ENCODE measurements around the gene ARHGDIG. TPM values are rescaled to one million over a fixed set of nuclear protein-coding genes. Genes with fewer than 3 reads are reported as not detected.

ARHGDIG gene
- total and polyA plus RNA-seq, 2 of the 4 experiments (the other 2 are of a cell fraction), result 0.24 to 0.36 TPM

DNA sequence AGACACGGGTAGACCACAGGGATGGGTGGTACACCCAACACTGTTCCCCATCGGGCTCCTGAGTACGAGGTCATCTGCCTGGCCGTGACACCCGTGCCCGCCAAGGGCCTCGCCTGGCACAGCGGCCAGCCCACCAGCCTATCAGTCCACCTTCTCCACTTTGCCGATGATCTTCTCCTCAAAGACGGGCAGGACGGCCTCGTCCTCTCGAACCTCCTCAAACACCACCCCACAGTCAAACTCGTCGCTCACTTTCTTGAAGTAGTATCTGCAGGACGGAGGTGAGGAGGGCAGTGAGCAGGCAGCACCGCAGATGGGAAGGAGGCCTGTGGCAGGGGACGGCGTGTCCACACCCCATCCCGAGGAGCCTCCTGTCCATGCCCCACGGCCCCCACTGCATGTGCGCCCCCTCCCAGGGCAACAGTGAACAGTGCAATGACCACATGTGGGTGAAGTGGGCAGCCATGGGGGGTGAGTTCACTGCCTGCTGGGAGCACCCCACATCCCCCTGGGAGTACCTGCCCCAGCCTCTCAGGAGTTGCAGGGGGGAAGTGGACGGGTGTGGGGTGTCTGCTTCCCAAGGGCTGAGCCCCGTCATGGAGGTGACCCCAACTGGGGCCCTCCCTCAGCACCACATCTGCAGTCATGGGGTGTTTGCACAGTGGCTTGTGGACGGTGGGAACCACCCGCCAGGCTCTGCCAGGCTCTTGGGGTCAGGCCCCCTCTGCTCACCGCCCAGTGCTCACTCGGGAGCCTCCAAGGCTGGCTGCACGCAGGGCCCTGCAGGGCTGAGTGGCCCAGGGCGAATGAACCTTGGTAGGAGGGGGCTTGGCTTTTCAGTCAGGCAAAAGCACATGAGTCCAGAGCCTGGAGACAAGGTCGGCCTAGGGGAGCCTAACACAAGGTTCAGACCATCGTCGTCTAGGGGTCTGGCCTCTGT, 7.9 kb downstream of the ARHGDIG start:
- H3K14ac ChIP-seq (replicated peaks; ENCODE audit: low read depth, low read length), result no peak overlapping the region
- H4K91ac ChIP-seq (ENCODE audit: insufficient read depth, low read depth, low read length), result no peak overlapping the region
- no peak overlapping the region for H2BK15ac ChIP-seq (ENCODE audit: low read depth, low read length)
- no peak overlapping the region for H3K56ac ChIP-seq (ENCODE audit: extremely low read depth, insufficient read depth, low read length)
- no peak for DNase-seq
- H3K4me3 ChIP-seq (ENCODE audit: insufficient read depth, low read depth, low read length), result no peak overlapping the region
- no peak overlapping the region for H2BK120ac ChIP-seq (ENCODE audit: low read depth, low read length)
- no peak overlapping the region for H3K4me2 ChIP-seq (ENCODE audit: low read depth, low read length)
- H4K8ac ChIP-seq (ENCODE audit: low read depth in 2 of 2, low read length in 2 of 2), result no peak overlapping the region
- BruUV-seq (replicated peaks), result no TSS peak
- TF ChIP-seq RAD21 (IDR thresholded peaks at IDR 0.05; ENCODE audit: low read length), result no peak
- TF ChIP-seq CEBPB (IDR thresholded peaks at IDR 0.05; ENCODE audit: low read depth, low read length), result no peak
- TF ChIP-seq MAFK (IDR thresholded peaks at IDR 0.05; ENCODE audit: low read depth, low read length), result no peak
- H2AK9ac ChIP-seq (replicated peaks; ENCODE audit: low read depth, low read length, poor library complexity), result no peak overlapping the region
- ChIA-PET POLR2A (ENCODE audit: unreplicated experiment) (no interaction called here), CTCF (no interaction called here)
- ATAC-seq (ENCODE audit: low read depth), result no peak
- no peak overlapping the region for H2AK5ac ChIP-seq (ENCODE audit: low read depth, low read length)
- no peak overlapping the region for H3K9ac ChIP-seq (ENCODE audit: low read depth, low read length)
- no peaks in the 10 kb centered on the region for H3K79me1 ChIP-seq (ENCODE audit: low read depth in 1 of 2, low read length in 2 of 2)
- H3K23ac ChIP-seq (ENCODE audit: low read depth, low read length), result no peak overlapping the region
- peaks cover 42% of the 10 kb centered on the region; the same call in 1 of the 2 replicates for H3K36me3 ChIP-seq (ENCODE audit: control insufficient read depth, insufficient read depth, low read length)
- H2BK20ac ChIP-seq (ENCODE audit: low read depth, low read length), result no peak overlapping the region
- H3K27me3 ChIP-seq (ENCODE audit: control insufficient read depth, insufficient read depth, low read length), result no peaks in the 10 kb centered on the region
- WGBS, 2 experiments (ENCODE audit: extremely low coverage in 2 of 2, insufficient read length in 1 of 2), result 98% methylated on average over 10 of the region's 33 CpGs; no CpG with 5 or more reads in 1 of the 2 experiments
- H2AFZ ChIP-seq (replicated peaks; ENCODE audit: low read length, poor library complexity), result no peak overlapping the region
- no peaks in the 10 kb centered on the region for H3K4me1 ChIP-seq (ENCODE audit: control insufficient read depth, insufficient read depth, low read length)
- in situ Hi-C loops (cut with MboI; ENCODE audit: low sequenced_read_pairs) (no loop called here), intact Hi-C loops (cut with micrococcal nuclease) (no loop called here), dilution Hi-C loops (cut with HindIII; ENCODE audit: low sequenced_read_pairs, unreplicated experiment) (no loop called here)
- no peaks in the 10 kb centered on the region for H4K20me1 ChIP-seq (ENCODE audit: insufficient read depth, low read length)
- H3K4ac ChIP-seq (ENCODE audit: low read depth, low read length), result no peak overlapping the region
- no peak overlapping the region for H3K27ac ChIP-seq (ENCODE audit: insufficient read depth, low read length)
- no peaks in the 10 kb centered on the region for H3K9me1 ChIP-seq (ENCODE audit: insufficient read depth, low read length)
- no peak overlapping the region for H4K5ac ChIP-seq (ENCODE audit: low read depth, low read length)
- H2BK5ac ChIP-seq (ENCODE audit: low read depth, low read length, poor library complexity, severe bottlenecking), result no peak overlapping the region
- no peaks in the 10 kb centered on the region for H3K9me3 ChIP-seq (ENCODE audit: control insufficient read depth, insufficient read depth, low read length)
- H3K18ac ChIP-seq (ENCODE audit: low read depth, low read length), result no peak overlapping the region
